DND-41 (cell line): ENCODE measurements around the gene RGS14.

Source experiments
- ATAC-seq: fragments of 200-7000 bp; cut with Tn5 transposase; 3 replicates; pipeline ENCODE4 v1.9.1; 2021; ENCODE audit warnings: low read depth; ENCODE audit not compliant: insufficient read depth
- DNase-seq: peaks from one replicate; pipeline ENCODE4 v3.0.0-alpha.2; 2020
- H2AFZ ChIP-seq: 2 replicates; pipeline ENCODE4 v1.6.0; 2012; ENCODE audit warnings: low read depth, low read length
- H3K27ac ChIP-seq: 2 replicates; pipeline ENCODE4 v1.5.1; 2012; ENCODE audit warnings: low read length, inconsistent platforms
- H3K27me3 ChIP-seq: fragments of 200-600 bp; sonication (generic); 2 replicates; pipeline ENCODE4 v1.6.0; 2012; ENCODE audit warnings: low read length, mild to moderate bottlenecking, inconsistent platforms; ENCODE audit not compliant: insufficient read depth, poor library complexity
- H3K36me3 ChIP-seq: 2 replicates; pipeline ENCODE4 v1.5.1; 2012; ENCODE audit warnings: low read length, inconsistent platforms; ENCODE audit not compliant: insufficient read depth
- H3K4me1 ChIP-seq: 2 replicates; pipeline ENCODE4 v1.5.1; 2012; ENCODE audit warnings: mild to moderate bottlenecking, low read length; ENCODE audit not compliant: insufficient read depth
- H3K4me2 ChIP-seq: 2 replicates; pipeline ENCODE4 v1.6.0; 2012; ENCODE audit warnings: mild to moderate bottlenecking, moderate library complexity, low read length, inconsistent platforms; ENCODE audit not compliant: insufficient read depth
- H3K4me3 ChIP-seq, 2 experiments: fragments of 200-600 bp in 1 of 2; shearing (Covaris generic) in 1 of 2; 2 replicates each; pipeline ENCODE4 v1.5.1; 2012 to 2016; ENCODE audit warnings: inconsistent platforms in 2 of 2, low read length in 2 of 2, mild to moderate bottlenecking in 2 of 2, low read depth in 1 of 2, moderate library complexity in 1 of 2
- H3K79me2 ChIP-seq: 2 replicates; pipeline ENCODE4 v1.6.0; 2012; ENCODE audit warnings: low read length, inconsistent platforms; ENCODE audit not compliant: insufficient read depth
- H3K9ac ChIP-seq: 2 replicates; pipeline ENCODE4 v1.6.0; 2012; ENCODE audit warnings: low read depth, mild to moderate bottlenecking, inconsistent platforms, low read length, moderate library complexity
- H3K9me3 ChIP-seq: 2 replicates; pipeline ENCODE4 v1.5.1; 2012; ENCODE audit warnings: low read length, moderate library complexity, mild to moderate bottlenecking, inconsistent platforms; ENCODE audit not compliant: insufficient read depth, severe bottlenecking
- H4K20me1 ChIP-seq: 2 replicates; pipeline ENCODE4 v1.6.0; 2012; ENCODE audit warnings: low read length; ENCODE audit not compliant: insufficient read depth
- CTCF ChIP-seq: IDR thresholded peaks from 2 replicates; pipeline ENCODE4 v1.5.1; 2012; ENCODE audit warnings: borderline replicate concordance, low read length, moderate library complexity, mild to moderate bottlenecking; ENCODE audit not compliant: poor library complexity, severe bottlenecking; ENCODE audit errors: extremely low read depth
- EZH2 ChIP-seq: IDR thresholded peaks from 3 replicates; pipeline ENCODE4 v1.6.1; 2012; ENCODE audit warnings: borderline replicate concordance, low read depth, mild to moderate bottlenecking, moderate library complexity, low read length, inconsistent platforms; ENCODE audit not compliant: severe bottlenecking

The RGS14 gene

DNA sequence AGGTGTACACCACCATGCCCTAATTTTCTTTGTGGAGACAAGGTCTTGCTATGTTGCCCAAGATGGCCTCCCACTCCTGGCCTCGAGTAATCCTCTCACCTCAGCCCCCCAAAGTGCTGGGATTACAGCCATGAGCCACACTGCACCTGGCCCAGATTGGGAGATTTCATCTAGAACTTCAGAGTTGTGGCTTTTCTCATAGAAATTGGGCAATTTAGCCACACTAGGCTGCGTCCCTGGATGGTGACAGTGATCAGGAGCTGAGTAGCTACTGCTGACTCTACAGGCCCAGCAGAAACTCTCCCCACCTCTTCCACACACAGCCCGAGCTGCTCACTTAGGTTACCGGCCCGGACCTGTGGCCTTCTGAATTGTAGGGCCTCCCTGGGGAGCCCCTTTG, 35.0 kb downstream of the RGS14 start:
- H3K4me2 ChIP-seq: no peak overlapping the region
- H3K4me3 ChIP-seq: no peak overlapping the region
- H4K20me1 ChIP-seq: no peaks in the 10 kb centered on the region; the same call in 1 of the 2 replicates
- no peaks in the 10 kb centered on the region for H3K36me3 ChIP-seq
- H3K9me3 ChIP-seq: no peaks in the 10 kb centered on the region
- no peak overlapping the region for H3K9ac ChIP-seq
- H3K27ac ChIP-seq: no peak overlapping the region
- DNase-seq: no peak
- H3K27me3 ChIP-seq: peaks cover 17% of the 10 kb centered on the region
- H3K4me1 ChIP-seq: peaks cover 6% of the 10 kb centered on the region
- no peak for ATAC-seq
- no peaks in the 10 kb centered on the region for H3K79me2 ChIP-seq
- no peak for TF ChIP-seq CTCF
- TF ChIP-seq EZH2: no peak
- H2AFZ ChIP-seq: no peak overlapping the region

GRCh38 chr5:177393206-177393765, 35.6 kb downstream of the RGS14 start:
- Histone ChIP-seq H3K4me1 (peaks cover 6% of the 10 kb centered on the region), H2AFZ (no peak overlapping the region), H3K36me3 (no peaks in the 10 kb centered on the region), H3K4me2 (no peak overlapping the region), H3K27ac (no peak overlapping the region), H3K27me3 (peaks cover 17% of the 10 kb centered on the region), H4K20me1 (peaks cover 2% of the 10 kb centered on the region; the same call in 1 of the 2 replicates), H3K4me3 (no peak overlapping the region), H3K9ac (no peak overlapping the region), H3K79me2 (no peaks in the 10 kb centered on the region), H3K9me3 (no peaks in the 10 kb centered on the region)
- ATAC-seq (no peak), DNase-seq (no peak)
- TF ChIP-seq CTCF (no peak), EZH2 (no peak)

DNA sequence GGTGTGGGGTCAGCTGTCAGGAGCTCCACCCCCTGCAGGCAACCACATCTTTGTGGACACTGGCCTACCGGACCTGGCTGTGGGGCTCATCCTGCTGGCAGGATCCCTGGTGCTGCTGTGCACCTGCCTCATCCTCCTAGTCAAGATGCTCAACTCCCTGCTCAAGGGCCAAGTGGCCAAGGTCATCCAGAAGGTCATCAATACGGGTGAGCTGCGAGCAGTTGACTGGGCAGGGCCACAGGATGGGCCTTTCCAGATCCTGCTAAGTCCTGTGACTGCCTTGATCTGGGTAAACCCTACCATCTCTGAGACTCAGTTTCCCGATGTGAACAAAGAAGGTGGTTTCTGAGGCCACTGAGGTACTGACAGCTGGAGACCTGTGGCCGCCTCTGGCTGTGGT, 36.3 kb downstream of the RGS14 start:
- TF ChIP-seq CTCF: no peak
- no peak for TF ChIP-seq EZH2

More for the DNA sequence above, 36.3 kb downstream of the RGS14 start:
- peaks cover 6% of the 10 kb centered on the region for H3K4me1 ChIP-seq
- H3K9ac ChIP-seq: no peak overlapping the region
- H2AFZ ChIP-seq: no peak overlapping the region
- ATAC-seq (no peak), DNase-seq (no peak)
- no peak overlapping the region for H3K4me2 ChIP-seq
- H3K4me3 ChIP-seq: no peak overlapping the region
- H3K36me3 ChIP-seq: no peaks in the 10 kb centered on the region
- no peaks in the 10 kb centered on the region for H3K9me3 ChIP-seq
- H3K27me3 ChIP-seq: peaks cover 13% of the 10 kb centered on the region
- H3K27ac ChIP-seq: no peak overlapping the region
- H4K20me1 ChIP-seq: peaks cover 3% of the 10 kb centered on the region; the same call in 1 of the 2 replicates
- H3K79me2 ChIP-seq: no peaks in the 10 kb centered on the region
